ENCODE results near the gene CRTC2.

Gene CRTC2

GRCh38 chr1:153978274-153978909 lies 20.0 kb upstream of the CRTC2 start:
- TF ChIP-seq CTCF (IDR thresholded peaks at IDR 0.05; ENCODE audit: control insufficient read depth, insufficient read depth, low read depth, low read length, missing control alignments) = no peak

GRCh38 chr1:153977250-153978240 lies 19.1 kb upstream of the CRTC2 start, which contains the start of gene JTB:
Gene JTB, minus strand, starts transcription at chr1:153977674. Its CDS starts 422 bp downstream, at chr1:153977252.
- DNase-seq (ENCODE audit: low read depth) = no peak
- no peak for TF ChIP-seq CTCF (IDR thresholded peaks at IDR 0.05; ENCODE audit: control insufficient read depth, insufficient read depth, low read depth, low read length, missing control alignments)
- peak within 1 kb of the TSS; percentile 89 for H3K4me3 ChIP-seq (ENCODE audit: control insufficient read depth, low read depth, low read length)

More at GRCh38 chr1:153978274-153978909, 20.0 kb upstream of the CRTC2 start:
- H3K4me3 ChIP-seq (ENCODE audit: control insufficient read depth, low read depth, low read length) = peak overlapping the region; percentile 89; the same call in 1 of the 2 replicates
- DNase-seq (ENCODE audit: low read depth) = no peak

GRCh38 chr1:153976819-153977249 lies 18.4 kb upstream of the CRTC2 start:
- peak overlapping the region; percentile 89 for H3K4me3 ChIP-seq (ENCODE audit: control insufficient read depth, low read depth, low read length)
- DNase-seq (ENCODE audit: low read depth) = no peak
- TF ChIP-seq CTCF (IDR thresholded peaks at IDR 0.05; ENCODE audit: control insufficient read depth, insufficient read depth, low read depth, low read length, missing control alignments) = no peak

GRCh38 chr1:153973525-153973924 lies 15.1 kb upstream of the CRTC2 start:
- TF ChIP-seq CTCF (IDR thresholded peaks at IDR 0.05; ENCODE audit: control insufficient read depth, insufficient read depth, low read depth, low read length, missing control alignments) = no peak
- no peak overlapping the region for H3K4me3 ChIP-seq (ENCODE audit: control insufficient read depth, low read depth, low read length)
- DNase-seq (ENCODE audit: low read depth) = no peak

DNA sequence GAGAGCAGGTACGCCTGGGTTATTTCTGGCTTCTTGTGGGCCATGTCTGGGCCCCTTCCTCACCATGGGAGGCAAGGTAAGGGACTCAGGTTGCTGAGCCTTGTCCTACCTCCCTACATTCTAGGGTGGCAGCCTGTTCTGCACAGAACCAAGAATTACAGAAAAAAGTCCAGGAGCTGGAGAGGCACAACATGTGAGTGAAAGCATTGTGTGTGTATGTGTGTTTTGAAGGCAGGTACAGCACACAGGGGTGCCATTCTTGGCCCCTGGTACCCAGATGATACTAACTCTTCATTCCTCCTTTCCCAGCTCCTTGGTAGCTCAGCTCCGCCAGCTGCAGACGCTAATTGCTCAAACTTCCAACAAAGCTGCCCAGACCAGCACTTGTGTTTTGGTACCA lies 14.7 kb upstream of the CRTC2 start:
- DNase-seq (ENCODE audit: low read depth) = no peak
- H3K4me3 ChIP-seq (ENCODE audit: control insufficient read depth, low read depth, low read length) = no peak overlapping the region
- TF ChIP-seq CTCF (IDR thresholded peaks at IDR 0.05; ENCODE audit: control insufficient read depth, insufficient read depth, low read depth, low read length, missing control alignments) = no peak

GRCh38 chr1:153970346-153970745 lies 11.9 kb upstream of the CRTC2 start:
- DNase-seq (ENCODE audit: low read depth) = no peak
- no peak for TF ChIP-seq CTCF (IDR thresholded peaks at IDR 0.05; ENCODE audit: control insufficient read depth, insufficient read depth, low read depth, low read length, missing control alignments)
- H3K4me3 ChIP-seq (ENCODE audit: control insufficient read depth, low read depth, low read length) = no peak overlapping the region

Measured in AG09309 (cell line).